NT2/D1 (cell line): ENCODE data around the gene NAGPA.

Experiments used
- YY1 ChIP-seq: IDR thresholded peaks from 2 replicates; pipeline ENCODE4 v1.6.1; 2011; ENCODE audit not compliant: insufficient read length, insufficient read depth
- ZNF274 ChIP-seq: IDR thresholded peaks from 2 replicates; pipeline ENCODE4 v1.6.1; 2011; ENCODE audit warnings: mild to moderate bottlenecking, low read depth, low read length

GRCh38 chr16:5002699-5003143, 31.0 kb downstream of the NAGPA start:
- no peak for TF ChIP-seq YY1
- TF ChIP-seq ZNF274 = no peak
